Measurements from ENCODE around the gene CCDC60.
"Not testable (repeated sequence)": the region's sequence is repeated elsewhere in the genome, so short reads cannot be mapped to it uniquely, and the experiment has no call there.

Gene CCDC60

DNA sequence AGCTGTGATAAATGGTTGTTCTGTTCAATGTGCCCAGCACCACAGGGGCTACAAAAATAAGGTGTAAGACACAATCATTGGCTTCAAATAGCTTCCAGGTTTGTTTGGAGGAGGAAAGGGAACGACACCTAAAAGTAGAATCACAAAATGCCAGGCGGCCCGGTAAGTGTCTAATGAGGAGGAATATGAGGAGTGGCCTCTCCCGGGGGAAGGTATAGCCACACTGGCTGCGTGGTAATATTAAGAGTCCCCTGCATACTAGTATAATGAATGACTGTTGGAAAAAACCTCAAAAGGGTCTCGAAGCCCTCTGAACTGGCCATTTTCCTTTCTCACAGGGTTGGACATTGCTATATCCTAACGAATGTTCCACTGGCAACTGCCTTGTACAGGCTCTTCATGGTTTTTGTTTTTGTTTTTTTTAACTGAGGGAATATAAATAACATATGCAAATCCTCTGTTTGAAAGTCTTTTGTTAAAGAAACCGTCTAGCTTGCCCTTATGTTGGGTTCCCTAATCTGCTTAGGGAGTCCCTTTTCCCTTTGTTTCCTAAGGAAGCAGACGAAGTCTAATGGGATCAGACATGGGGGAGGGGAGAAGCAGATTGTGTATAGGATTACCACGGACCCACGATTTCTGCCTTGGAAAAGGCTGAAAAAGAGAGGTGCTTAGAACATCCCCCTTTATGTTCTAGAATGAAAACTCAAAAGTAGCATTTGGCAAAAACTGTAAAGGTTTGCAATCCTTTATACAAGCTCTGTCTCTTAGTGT is 4.2 kb downstream of the CCDC60 start:
- no peak for DNase-seq

DNA sequence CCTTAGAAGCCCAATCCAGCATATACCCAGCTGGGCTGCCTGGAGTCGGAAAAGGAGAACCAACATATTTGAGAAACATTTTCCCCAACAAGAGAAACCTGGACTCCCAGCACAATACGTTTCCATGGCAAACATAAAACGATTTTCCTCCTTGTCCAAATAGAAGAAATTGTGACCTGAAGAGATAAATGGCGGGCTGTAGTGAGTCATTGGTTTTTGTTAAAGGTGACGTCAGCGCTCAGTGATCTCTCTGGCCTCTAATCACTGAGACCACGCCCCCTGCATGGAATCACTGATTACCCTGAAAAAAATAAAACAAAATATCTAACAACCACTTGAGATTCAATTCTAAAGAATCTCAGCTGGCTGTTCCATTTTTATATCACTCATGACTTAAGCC is 6.0 kb downstream of the CCDC60 start:
- no peak for DNase-seq

DNA sequence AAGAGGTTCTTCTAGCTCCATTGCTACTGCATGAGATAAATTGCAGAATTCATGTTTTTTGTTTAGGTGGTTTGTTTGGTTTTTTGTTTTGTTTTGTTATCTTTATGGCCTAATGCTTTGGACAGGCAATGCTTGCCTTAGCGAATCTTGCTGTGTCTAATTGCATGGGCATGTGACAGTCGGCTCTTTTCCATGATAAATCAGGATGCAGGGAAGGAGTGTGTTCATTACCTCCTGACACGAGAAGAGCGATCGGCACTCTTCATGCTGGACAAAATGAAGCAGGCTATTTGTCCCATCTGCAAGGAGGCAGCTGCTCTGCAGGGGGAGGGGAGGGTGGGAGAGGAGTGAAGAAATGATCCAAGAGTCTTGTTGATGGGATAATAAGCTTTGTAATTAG is 6.5 kb downstream of the CCDC60 start:
- no peak for DNase-seq

DNA sequence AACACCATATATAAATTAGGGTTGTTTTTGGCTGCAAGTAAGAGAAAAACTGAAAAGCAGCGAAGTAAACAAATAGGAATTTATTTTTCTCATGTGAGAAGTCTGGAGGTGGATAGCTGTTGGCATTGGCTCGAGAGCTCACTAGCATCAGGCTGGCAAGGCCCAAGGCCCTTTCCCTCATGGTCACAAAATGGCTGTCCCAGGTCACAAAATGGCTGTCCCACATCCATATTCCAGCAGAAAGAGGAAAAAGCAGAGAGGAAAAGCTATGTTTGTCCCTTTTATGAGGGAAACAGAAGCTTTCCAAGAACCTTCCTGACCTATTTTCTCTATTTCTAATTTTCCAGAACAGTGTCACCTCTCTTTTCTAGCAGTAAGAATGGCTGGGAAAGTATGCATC is 7.5 kb downstream of the CCDC60 start:
- no peak for DNase-seq

DNA sequence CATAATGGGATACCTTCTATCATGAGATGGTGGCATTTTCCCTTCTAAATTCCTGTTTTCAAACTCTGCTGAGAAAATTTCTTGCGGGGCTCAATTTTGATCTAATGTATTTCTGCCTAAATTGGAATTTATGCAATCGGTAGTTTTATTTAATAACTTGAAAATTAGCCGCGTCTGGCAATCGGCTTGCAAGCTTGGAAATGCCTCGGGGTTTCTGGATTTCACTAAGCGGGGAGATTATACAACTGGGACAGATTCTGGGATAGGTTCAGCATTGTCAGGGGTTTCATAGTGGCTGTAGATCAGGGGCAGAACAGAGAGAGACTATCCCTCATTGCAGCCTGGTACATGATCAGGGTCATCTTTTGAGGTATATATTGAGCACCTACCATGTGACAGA is 8.6 kb downstream of the CCDC60 start:
- DNase-seq, result no peak

DNA sequence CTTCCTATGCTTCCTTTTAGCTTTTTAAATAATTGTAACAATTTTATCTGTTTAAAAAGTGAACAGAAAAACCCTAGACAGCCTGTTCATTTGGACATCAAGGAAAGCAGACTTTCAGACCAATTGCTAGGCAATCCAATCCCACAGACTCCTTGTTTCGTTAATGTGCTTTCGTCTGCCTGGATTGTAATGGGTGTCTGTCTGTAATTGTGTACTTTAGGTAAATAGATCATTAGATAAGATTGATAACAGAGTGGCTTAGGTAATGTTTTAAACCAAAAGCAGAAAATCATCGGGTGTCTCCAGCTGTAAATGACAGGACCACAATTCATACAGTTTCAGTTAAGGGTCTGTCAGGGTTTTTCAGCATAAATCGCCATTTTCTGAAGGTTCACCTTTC is 19.6 kb downstream of the CCDC60 start:
- DNase-seq, result no peak

DNA sequence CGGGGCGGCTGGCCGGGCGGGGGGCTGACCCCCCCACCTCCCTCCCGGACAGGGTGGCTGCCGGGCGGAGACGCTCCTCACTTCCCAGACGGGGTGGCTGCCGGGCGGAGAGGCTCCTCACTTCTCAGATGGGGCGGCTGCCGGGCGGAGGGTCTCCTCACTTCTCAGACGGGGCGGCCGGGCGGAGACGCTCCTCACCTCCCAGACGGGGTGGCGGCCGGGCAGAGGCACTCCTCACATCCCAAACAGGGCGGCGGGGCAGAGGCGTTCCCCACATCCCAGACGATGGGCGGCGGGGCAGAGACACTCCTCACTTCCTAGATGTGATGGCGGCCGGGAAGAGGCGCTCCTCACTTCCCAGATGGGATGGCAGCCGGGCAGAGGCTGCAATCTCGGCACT is 25.8 kb downstream of the CCDC60 start:
- not testable (repeated sequence) for DNase-seq

DNA sequence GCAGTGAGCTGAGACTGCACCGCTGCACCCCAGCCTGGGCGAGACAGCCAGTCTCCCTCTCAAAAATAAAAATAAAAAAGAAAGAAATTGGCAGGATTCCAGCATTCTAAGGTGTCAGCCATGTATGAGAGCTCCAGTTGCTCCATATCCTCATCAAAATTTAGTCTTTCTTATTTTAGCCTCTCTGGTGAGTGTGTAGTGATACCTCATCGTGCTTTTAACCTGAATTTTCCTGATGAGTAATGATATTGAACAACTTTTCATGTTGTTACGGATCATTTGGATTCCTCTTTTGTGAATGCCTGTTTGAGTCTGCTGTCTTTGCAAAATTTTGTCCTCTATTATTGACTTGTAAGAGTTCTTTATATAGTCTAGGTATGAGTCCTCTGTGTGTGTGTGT is 28.5 kb downstream of the CCDC60 start:
- DNase-seq, result no peak

DNA sequence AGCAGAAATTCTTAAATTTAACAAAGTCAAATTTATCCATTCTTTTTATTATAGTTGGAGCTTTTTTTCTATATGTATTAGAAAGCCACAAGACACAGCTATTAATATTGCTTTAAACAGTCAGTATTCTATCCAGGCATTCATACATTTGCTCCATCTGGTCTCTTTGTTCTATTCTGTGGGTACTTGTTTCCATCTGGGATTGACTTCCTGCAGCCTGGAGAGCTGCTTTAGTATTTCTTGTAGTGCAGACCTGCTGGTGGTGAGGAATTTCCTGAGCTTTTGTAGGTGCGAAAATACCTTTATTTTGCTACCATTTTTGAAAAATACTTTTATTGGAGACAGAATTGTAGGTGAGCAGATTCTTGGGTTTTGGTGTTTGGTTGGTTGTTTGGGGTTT is 29.0 kb downstream of the CCDC60 start:
- DNase-seq, result no peak

DNA sequence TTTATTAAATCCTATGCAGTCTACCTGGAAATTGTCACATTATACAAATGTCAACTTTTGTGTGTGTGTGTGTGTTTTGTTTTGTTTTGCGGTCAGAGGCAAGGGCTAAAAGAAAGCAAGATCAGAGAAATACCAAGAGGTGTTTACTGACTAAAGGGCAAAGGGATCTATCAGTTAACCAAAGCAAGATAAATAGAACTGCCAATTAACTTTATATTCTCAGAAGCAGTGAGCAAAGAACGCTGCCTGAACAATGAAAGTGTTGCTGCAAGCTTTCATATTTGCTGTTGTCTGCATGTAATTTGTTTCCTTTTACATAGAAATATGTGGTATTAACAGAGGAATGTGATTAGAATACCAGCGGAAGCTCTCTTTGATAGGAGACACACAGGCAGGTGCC is 30.9 kb downstream of the CCDC60 start:
- no peak for DNase-seq

DNA sequence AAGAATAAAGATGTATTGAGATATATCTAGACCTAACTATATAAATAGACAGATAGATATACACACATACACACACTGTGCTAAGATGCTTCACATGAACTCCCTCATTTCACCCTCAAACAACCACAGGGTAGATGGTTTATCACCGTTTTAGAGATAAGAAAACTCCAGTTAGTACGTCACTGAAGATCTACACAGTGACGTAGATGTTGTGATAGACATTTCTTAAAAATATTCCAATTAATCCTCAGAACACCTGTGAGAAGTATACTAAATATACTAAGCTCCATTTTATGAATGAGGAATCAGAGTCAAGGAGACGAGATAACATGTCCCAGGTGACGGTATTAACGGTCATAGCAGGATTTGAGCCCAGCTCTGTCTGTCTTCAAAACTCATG is 31.5 kb downstream of the CCDC60 start:
- DNase-seq, result no peak

DNA sequence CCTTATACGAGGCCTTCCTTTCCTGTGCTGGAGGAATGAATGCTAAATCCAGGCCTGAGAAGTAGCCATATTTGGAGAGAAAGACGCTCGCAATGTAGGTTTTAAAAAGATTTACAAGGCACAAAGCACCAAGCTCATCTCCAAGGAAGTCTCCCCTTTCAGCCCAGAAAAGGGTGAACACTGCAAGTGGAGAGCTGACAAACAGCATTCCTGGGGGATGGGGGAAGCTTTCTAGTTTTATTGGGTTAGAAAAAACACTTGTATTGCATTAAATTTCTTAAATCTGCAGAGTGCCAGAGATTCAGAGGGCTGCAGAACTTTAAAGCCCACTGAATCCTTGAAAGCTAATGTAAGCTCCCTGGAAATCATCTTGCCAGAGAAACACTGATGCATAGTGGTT is 34.6 kb downstream of the CCDC60 start:
- no peak for DNase-seq

DNA sequence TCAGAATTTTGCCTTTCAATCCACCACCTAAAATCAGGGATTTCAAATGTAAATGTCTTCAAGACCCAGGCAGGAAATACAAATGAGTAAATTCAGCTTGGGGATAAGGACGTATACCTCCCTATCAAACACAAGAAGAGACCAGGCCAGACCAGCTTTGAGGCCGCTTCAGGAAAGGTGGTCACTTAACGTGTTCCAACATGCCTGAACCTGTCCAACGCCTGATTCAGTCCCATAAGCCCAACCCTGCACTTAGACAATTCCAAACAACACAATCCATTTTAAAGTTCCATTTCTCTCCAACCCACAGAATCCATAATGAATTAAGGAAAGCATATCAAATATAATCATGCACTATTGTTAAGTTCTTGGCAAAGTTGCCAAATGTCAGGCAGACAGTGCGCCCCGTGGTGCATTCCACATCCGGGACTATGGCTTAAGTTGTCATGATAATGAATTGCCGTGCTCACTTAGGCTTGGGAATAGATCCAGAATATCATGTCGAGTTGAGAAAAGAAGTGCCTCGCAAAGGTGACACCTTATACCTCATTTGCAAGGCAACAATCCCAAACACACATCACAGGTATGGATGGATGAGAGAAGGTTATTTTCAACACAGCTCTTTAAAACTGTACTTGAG is 35.5 kb downstream of the CCDC60 start:
- DNase-seq, result no peak

DNA sequence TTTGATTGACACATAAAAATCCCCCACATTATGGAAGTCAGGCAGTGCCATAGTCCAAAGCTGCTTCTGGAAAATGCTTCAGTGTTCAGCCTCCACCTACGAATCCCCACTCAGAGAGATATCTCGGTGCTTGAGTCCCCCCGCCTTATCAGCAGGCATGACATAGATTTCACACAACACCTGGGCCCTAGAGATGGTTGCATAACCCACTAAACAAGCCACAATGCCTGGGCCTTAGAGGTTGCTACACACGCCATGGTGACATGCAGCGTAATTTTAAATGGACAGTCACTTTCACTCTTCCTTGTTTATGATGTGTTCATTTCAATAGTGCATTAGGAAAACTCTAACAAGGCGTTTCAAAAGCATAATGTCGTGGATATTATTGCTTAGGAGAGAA is 38.0 kb downstream of the CCDC60 start:
- no peak for DNase-seq

DNA sequence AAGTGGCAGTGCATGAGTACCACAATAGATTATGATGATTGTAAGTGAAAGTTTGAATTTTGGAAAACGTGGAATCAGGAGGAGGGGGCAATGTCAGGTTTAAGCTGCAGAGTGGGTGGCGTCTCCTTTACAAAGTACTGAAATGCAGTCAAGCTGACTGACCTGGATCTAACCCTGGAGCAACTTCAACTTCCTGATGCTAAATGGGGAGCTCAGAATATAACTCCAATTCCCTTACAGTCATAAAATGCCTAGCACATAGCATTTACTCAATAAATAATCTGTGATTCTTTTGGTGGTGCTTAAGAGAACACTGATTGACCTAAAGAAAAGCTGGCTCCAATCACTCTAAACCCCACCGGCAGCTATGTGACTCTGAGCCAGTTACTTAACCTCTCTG is 38.5 kb downstream of the CCDC60 start:
- DNase-seq, result no peak

DNA sequence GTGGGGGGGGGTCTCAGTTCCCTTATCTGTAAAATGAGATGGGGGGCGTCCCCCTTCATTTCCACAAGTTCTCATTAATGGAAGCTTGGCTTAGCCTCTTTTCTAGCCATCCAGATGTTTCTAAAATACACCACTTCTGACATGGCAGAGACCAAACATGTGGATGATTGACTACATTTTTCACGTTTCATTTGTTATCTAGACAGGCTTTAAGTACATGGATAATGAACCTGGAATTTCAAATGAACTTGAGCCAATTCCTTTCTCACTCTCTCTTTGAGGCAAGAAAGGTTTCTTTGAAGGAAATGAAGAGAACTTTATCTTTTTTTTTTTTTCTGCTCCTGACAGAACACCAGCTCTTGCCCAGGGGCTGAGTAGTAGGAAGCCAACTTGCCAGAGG is 39.1 kb downstream of the CCDC60 start:
- DNase-seq, result no peak

DNA sequence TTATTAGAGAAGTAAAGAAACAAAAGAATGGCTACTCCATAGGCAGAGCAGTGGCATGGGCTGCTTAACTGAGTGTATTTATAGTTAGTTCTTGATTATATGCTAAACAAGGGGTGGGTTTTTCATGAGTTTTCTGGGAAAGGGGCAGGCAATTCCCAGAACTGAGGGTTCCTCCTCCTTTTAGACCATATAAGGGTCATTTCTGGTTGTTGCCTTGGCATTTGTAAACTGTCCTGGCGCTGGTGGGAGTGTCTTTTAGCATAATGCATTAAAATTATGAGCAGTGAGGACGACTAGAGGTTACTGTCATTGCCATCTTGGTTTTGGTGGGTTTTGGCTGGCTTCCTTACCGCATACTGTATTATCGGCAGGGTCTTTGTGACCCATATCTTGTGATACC is 40.1 kb downstream of the CCDC60 start:
- no peak for DNase-seq

DNA sequence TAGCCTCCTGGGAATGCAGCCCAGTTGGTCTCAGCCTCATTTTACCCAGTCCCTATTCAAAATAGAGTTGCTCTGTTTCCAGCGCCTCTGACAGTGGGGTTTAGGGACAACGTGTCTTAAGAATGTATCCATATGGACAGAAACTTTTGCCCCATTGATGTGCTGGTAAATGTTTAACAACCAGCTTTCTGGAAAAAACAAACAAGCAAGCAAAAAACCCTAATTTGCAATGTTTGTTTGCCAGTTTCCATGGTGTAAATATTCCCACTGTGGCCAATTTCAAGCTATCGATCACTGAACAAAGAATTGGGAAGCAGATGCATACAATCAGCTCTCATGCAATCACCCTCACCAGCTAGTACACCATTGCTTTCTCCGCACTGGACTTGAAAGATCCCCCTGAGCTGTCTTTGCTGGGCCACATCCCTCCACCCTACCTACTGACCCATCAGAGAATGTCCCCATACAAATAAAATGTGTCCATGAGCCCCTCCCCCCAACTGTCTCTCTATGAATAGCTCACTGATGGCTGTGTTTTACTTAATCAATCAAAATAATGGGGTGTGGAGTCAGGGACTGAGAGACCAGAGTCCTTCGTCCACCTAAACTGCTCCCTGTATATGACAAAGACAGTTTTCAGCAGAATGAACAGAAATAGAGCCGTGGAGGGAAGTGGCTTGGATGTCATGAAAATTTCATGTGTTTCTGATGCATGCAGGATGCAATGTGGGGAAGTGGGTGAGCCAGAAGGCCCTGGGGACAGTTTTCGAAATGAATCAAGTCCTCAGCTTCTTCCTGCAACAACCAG is 40.8 kb downstream of the CCDC60 start:
- no peak for DNase-seq

DNA sequence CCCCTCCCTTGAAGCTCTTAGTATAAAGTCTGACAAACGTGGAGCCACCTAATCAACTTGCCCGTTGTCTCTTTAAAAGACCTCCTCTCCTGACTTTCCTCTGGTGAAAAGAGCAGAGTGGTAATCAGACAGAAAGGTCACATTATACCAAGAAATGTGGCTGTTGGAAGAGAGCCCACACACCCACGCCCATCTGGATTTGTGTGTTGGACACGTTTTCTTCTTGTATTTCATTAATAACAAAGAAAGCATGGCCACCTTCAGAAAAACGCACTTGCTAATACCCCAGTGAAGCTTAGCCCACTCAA is 41.3 kb downstream of the CCDC60 start:
- no peak for DNase-seq

DNA sequence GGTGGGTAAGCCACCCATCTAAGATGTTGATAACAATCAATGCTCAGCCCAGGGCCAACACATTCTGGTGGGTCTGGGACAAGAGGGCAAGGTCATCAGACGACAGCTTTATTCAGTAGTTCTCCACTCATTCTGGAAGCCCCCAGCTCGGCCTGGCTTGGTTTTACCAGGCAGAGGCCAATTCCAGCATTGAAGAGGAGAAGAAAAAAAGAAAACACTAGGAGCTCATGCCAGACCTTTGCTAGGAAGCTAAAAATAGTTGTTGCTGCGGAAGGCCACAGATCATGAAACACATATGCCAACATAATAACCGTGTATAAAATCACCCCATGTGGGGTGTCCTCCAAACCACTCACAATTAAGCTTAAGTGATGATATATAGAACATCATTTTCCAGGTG is 44.4 kb downstream of the CCDC60 start:
- no peak for DNase-seq

DNA sequence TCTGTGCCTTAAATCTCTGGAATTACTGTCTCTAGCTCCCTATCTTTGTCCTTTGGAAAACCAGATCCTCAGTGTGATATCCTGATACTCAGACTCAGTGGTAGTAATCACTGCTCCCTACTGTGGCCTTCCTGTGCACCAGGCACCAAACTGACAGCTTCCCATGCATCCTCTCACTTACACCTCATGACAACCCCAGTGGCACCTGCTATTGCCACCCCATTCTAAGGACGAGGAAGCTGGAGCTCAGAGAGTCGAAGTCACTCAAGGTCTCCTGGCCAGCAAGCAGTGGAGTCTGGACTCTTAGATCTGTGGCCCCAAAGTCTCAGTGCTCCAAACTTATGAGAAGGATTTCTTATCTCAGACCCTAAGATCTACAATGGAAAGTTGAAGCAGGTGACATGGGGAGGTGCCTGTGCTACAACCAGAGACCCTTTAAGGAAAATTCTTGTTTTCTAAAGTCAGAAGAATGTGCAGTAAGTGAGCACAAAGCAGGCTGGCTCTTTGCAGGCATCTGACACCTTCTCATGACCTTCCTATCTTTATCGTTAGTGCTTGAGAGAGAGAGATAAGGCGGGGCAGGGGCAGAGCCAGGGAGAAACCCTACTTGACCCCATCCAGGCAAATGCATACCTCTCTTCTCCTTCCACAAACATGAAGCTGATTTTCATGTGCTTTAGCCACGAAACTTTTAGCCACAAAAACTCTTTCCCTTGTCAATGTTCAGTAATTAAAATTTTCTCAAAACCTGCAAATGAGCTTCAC is 47.1 kb downstream of the CCDC60 start:
- DNase-seq, result no peak

DNA sequence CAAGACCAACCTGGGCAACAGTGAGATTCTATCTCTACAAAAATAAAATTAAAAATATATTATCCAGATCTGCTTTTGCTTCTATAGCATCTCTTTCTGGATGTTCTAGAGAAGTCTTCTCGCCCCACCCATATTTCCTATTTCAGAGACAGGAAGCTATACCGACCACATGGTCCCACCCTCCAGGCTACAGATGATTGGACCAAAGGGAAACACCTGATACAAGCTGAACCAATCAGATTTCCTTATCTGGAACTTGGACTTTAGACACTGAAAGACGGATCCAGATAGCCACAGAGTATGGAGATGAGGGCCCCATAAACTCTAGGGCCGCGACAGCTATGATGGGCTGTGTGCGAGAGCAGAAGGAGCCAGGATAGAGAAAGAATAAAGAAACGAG is 48.7 kb downstream of the CCDC60 start:
- DNase-seq, result no peak

DNA sequence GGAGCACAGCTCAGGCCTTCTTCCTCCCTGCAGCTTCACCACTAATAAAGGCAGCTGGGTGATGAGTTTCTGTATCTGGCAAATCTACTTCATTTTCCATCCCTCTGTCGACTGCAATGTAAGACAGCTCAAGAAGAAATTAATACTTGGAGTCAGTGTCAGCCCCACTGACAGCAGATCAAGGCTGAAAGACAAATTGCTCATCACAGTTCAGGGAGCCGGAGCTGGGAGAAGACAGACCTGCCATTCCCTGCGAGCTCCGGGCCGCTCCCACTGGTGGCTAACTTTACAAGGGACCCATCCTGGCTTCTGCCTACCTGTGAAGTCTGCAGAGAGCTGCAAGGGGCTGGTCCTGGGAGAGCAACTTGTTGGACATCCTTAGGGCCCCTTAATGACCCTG is 49.8 kb downstream of the CCDC60 start:
- no peak for DNase-seq

DNA sequence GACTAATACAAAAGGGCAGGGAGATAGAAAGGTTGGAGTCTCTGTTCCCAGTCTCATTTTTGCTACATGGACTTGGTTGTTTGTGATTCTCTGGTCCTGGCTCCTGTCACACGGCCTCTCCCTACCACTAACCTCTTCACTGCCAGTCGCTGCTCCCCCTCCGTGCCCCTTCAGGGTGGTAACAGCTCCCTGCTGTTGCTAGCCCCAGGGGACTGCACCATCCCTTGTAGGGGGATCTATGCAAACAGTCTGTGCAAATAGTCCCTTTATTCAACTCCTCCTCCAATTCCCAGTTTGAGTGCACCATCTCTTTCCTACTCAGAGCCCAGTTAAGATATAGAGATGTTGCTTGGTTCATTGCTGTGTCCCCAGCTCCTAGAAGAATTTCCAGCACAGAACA is 51.1 kb downstream of the CCDC60 start:
- DNase-seq, result no peak
